DND-41 (cell line): ENCODE measurements around the gene SREK1IP1.

Experiments
- EZH2 ChIP-seq: IDR thresholded peaks from 3 replicates; pipeline ENCODE4 v1.6.1; 2012; ENCODE audit warnings: borderline replicate concordance, low read depth, mild to moderate bottlenecking, moderate library complexity, low read length, inconsistent platforms; ENCODE audit not compliant: severe bottlenecking
- TF ChIP-seq, protein P1 (sequence below): IDR thresholded peaks from 2 replicates; pipeline ENCODE4 v1.5.1; 2012; ENCODE audit warnings: borderline replicate concordance, low read length, moderate library complexity, mild to moderate bottlenecking; ENCODE audit not compliant: poor library complexity, severe bottlenecking; ENCODE audit errors: extremely low read depth

DNA sequence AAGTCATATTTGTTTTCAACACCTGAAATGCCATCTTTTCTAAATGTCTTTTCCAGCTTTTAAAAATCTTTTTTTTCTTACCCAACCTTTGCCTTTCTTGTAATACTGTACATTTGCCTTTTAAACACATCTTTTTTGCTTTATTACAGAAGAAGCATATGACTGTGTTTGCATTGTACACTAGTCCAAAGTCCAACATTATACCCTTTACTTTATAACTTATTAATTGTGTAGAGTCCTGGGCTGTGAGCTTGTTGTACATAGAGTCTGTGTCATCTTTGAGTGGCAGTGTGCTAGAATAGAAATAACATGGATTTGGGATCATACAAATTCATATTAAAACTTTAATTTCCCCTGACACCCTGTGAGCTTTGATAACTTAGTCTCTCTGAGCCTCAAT, 24.0 kb upstream of the SREK1IP1 start:
- TF ChIP-seq, protein P1, sequence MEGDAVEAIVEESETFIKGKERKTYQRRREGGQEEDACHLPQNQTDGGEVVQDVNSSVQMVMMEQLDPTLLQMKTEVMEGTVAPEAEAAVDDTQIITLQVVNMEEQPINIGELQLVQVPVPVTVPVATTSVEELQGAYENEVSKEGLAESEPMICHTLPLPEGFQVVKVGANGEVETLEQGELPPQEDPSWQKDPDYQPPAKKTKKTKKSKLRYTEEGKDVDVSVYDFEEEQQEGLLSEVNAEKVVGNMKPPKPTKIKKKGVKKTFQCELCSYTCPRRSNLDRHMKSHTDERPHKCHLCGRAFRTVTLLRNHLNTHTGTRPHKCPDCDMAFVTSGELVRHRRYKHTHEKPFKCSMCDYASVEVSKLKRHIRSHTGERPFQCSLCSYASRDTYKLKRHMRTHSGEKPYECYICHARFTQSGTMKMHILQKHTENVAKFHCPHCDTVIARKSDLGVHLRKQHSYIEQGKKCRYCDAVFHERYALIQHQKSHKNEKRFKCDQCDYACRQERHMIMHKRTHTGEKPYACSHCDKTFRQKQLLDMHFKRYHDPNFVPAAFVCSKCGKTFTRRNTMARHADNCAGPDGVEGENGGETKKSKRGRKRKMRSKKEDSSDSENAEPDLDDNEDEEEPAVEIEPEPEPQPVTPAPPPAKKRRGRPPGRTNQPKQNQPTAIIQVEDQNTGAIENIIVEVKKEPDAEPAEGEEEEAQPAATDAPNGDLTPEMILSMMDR = no peak
- no peak for TF ChIP-seq EZH2
